MG63 (cell line): ENCODE measurements around the gene MTX3. TPM values are rescaled to one million over a fixed set of nuclear protein-coding genes. Genes with fewer than 3 reads are reported as not detected.

Experiments
- total RNA-seq: library from RNA; depleted of rRNA; stranded (reverse); fragments of >200 nt; shearing (Covaris generic); gene quantifications from 2 replicates; pipeline ENCODE4 v1.2.3, GENCODE V29; 2014; ENCODE audit warnings: low replicate concordance; rRNA removed

Gene MTX3
- total RNA-seq, 1 experiment from 2014 or later: 3.4 TPM

Other genes with a start within 250 kb of the MTX3 start
- 0.10 and 0.89 TPM in 2 replicates for gene THBS4, start 44.1 kb upstream of the MTX3 start, total RNA-seq